HepG2 (cell line): ENCODE results near the gene FSCN2. TPM values are rescaled to one million over a fixed set of nuclear protein-coding genes. Genes with fewer than 3 reads are reported as not detected.

Source experiments
- FUBP1 ChIP-seq: sonication (generic); formaldehyde crosslinking; IDR thresholded peaks from 2 replicates; pipeline ENCODE4 v1.5.1; 2020; ENCODE audit warnings: missing genetic modification reagents, mild to moderate bottlenecking, borderline replicate concordance
- HOMEZ ChIP-seq: IDR thresholded peaks from 2 replicates; pipeline ENCODE4 v1.6.1; 2016; ENCODE audit warnings: low read depth
- KLF16 ChIP-seq, 2 experiments: sonication (generic) in 1 of 2; formaldehyde crosslinking in 1 of 2; IDR thresholded peaks; 2 replicates each; pipeline versions ENCODE4 v1.6.1 to v1.8.0; 2016 to 2023; ENCODE audit warnings: missing genetic modification reagents in 2 of 2, missing compliant biosample characterization in 1 of 2
- PRDM4 ChIP-seq: sonication (generic); formaldehyde crosslinking; IDR thresholded peaks from 2 replicates; pipeline ENCODE4 v1.9.0; 2021; ENCODE audit warnings: missing genetic modification reagents, borderline replicate concordance
- SIX1 ChIP-seq: sonication (generic); formaldehyde crosslinking; IDR thresholded peaks from 2 replicates; pipeline ENCODE4 v1.4.0; 2020; ENCODE audit warnings: missing genetic modification reagents, borderline replicate concordance
- SKI ChIP-seq: fragments of 450-650 bp; IDR thresholded peaks from one replicate; pipeline ENCODE4 v1.6.1; 2018; ENCODE audit warnings: mild to moderate bottlenecking; ENCODE audit not compliant: partially characterized antibody
- TAF1 ChIP-seq: sonication (generic); formaldehyde crosslinking; IDR thresholded peaks from 2 replicates; pipeline ENCODE4 v1.4.0; 2020; ENCODE audit warnings: missing genetic modification reagents
- TARDBP ChIP-seq: sonication (generic); formaldehyde crosslinking; IDR thresholded peaks from 2 replicates; pipeline ENCODE4 v1.8.0; 2022; ENCODE audit warnings: mild to moderate bottlenecking, missing genetic modification reagents
- THAP7 ChIP-seq: sonication (generic); formaldehyde crosslinking; IDR thresholded peaks from 2 replicates; pipeline ENCODE4 v1.8.1; 2023; ENCODE audit warnings: mild to moderate bottlenecking, missing genetic modification reagents
- TOPORS ChIP-seq: sonication (generic); formaldehyde crosslinking; IDR thresholded peaks from 2 replicates; pipeline ENCODE4 v1.8.0; 2023; ENCODE audit warnings: mild to moderate bottlenecking, missing genetic modification reagents
- TRIM24 ChIP-seq: sonication (generic); formaldehyde crosslinking; IDR thresholded peaks from 2 replicates; pipeline ENCODE4 v1.8.0; 2022; ENCODE audit warnings: mild to moderate bottlenecking, missing genetic modification reagents
- ZBTB42 ChIP-seq: sonication (generic); formaldehyde crosslinking; IDR thresholded peaks from 2 replicates; pipeline ENCODE4 v1.5.0; 2020; ENCODE audit warnings: mild to moderate bottlenecking, missing genetic modification reagents
- ZNF17 ChIP-seq: sonication (generic); formaldehyde crosslinking; IDR thresholded peaks from 2 replicates; pipeline ENCODE4 v1.5.0; 2020; ENCODE audit warnings: mild to moderate bottlenecking, missing genetic modification reagents
- ZNF3 ChIP-seq: IDR thresholded peaks from 2 replicates; pipeline ENCODE4 v1.7.0; 2017; ENCODE audit warnings: inconsistent platforms
- ZNF432 ChIP-seq: sonication (generic); formaldehyde crosslinking; IDR thresholded peaks from 2 replicates; pipeline ENCODE4 v1.5.0; 2020; ENCODE audit warnings: missing genetic modification reagents, mild to moderate bottlenecking, borderline replicate concordance
- ZNF615 ChIP-seq: sonication (generic); formaldehyde crosslinking; IDR thresholded peaks from 2 replicates; pipeline ENCODE4 v1.5.0; 2020; ENCODE audit warnings: mild to moderate bottlenecking, missing genetic modification reagents, borderline replicate concordance
- ZNF746 ChIP-seq: sonication (generic); formaldehyde crosslinking; IDR thresholded peaks from 2 replicates; pipeline ENCODE4 v1.8.0; 2022; ENCODE audit warnings: mild to moderate bottlenecking, missing genetic modification reagents
- ZSCAN5A ChIP-seq: sonication (generic); formaldehyde crosslinking; IDR thresholded peaks from 2 replicates; pipeline ENCODE4 v1.8.0; 2022; ENCODE audit warnings: mild to moderate bottlenecking, missing genetic modification reagents, borderline replicate concordance
- polyA plus RNA-seq, 8 experiments: library from polyadenylated mRNA; depleted of rRNA in 3 of 8; stranded (reverse) in 7 of 8; unstranded in 1 of 8; fragments of >200 nt; fragmentation: Illumina TruSeq in 4 of 8; extraction: Trizol in 4 of 8; gene quantifications; 2 replicates each; pipeline versions ENCODE4 v1.2.1 to v1.2.3, GENCODE V29; 2011 to 2016; ENCODE audit warnings: low read depth in 4 of 8, missing spikeins in 1 of 8, mixed read lengths in 1 of 8; ENCODE audit not compliant: insufficient read depth in 1 of 8
- total RNA-seq, 5 experiments: library from RNA; depleted of rRNA; stranded (reverse); fragments of >200 nt; fragmentation: Illumina TruSeq; extraction: Trizol; gene quantifications; 2 replicates each; pipeline ENCODE4 v1.2.3, GENCODE V29; 2016; ENCODE audit warnings: low read depth in 1 of 5

Gene FSCN2
- total and polyA plus RNA-seq, 2 of the 13 experiments (the other 11 are each of a cell fraction or from before 2014, with no cell fraction given), result 0.09 TPM; not detected in 1

GRCh38 chr17:81553018-81553615 lies 24.9 kb downstream of the FSCN2 start (continued):
- TF ChIP-seq SKI, result no peak
- no peak; the same call in 1 of the 2 replicates for TF ChIP-seq ZNF615 (CRISPR knock-in tag)
- 0 out of 2 replicates have a peak, but pooled peaks have one; percentile 10 for TF ChIP-seq HOMEZ
- no peak for TF ChIP-seq PRDM4 (CRISPR knock-in tag)
- no peak for TF ChIP-seq ZNF3
- TF ChIP-seq ZNF746 (CRISPR knock-in tag), result no peak
- TF ChIP-seq ZNF17, result no peak
- no peak for TF ChIP-seq KLF16 (CRISPR knock-in tag; IDR thresholded peaks at IDR 0.05)
- TF ChIP-seq ZBTB42, result 0 out of 2 replicates have a peak, but pooled peaks have one; percentile 3
- no peak for TF ChIP-seq THAP7
- TF ChIP-seq TRIM24 (CRISPR knock-in tag), result no peak
- no peak for TF ChIP-seq FUBP1 (CRISPR knock-in tag)
- 0 out of 2 replicates have a peak, but pooled peaks have one; percentile 10 for TF ChIP-seq SIX1 (CRISPR knock-in tag)
- 0 out of 2 replicates have a peak, but pooled peaks have one; percentile 0 for TF ChIP-seq TARDBP (CRISPR knock-in tag)
- TF ChIP-seq ZNF432, result no peak
- no peak; the same call in 1 of the 2 replicates for TF ChIP-seq ZSCAN5A (CRISPR knock-in tag)
- no peak for TF ChIP-seq TAF1 (CRISPR knock-in tag)
- no peak for TF ChIP-seq TOPORS (CRISPR knock-in tag)
